Astrocyte (in vitro differentiated cells and primary cell): Measurements from ENCODE around the gene JMJD7. TPM values are rescaled to one million over a fixed set of nuclear protein-coding genes. Genes with fewer than 3 reads are reported as not detected.

Experiments
- DNase-seq: peaks from one replicate; pipeline ENCODE4 v3.0.0-alpha.2; 2010; ENCODE audit warnings: low read depth
- FAIRE-seq: peaks from 2 replicates; lab custom pipeline; 2011; peaks lifted over from hg19 to GRCh38; lab: Jason Lieb, UNC
- H2AFZ ChIP-seq: 2 replicates; pipeline ENCODE4 v1.6.0; 2012; ENCODE audit warnings: low read depth, low read length, inconsistent platforms
- H3K27ac ChIP-seq: 2 replicates; pipeline ENCODE4 v1.5.1; 2011; ENCODE audit warnings: low read depth, low read length, inconsistent platforms
- H3K27me3 ChIP-seq: 2 replicates; pipeline ENCODE4 v1.6.0; 2011; ENCODE audit warnings: low read length, inconsistent platforms; ENCODE audit not compliant: insufficient read depth
- H3K36me3 ChIP-seq: 2 replicates; pipeline ENCODE4 v1.5.1; 2011; ENCODE audit warnings: low read length, inconsistent platforms; ENCODE audit not compliant: insufficient read depth
- H3K4me1 ChIP-seq: 2 replicates; pipeline ENCODE4 v1.5.1; 2011; ENCODE audit warnings: low read length, inconsistent platforms; ENCODE audit not compliant: insufficient read depth
- H3K4me2 ChIP-seq: 2 replicates; pipeline ENCODE4 v1.6.0; 2012; ENCODE audit warnings: low read length, inconsistent platforms
- H3K4me3 ChIP-seq: 2 replicates; pipeline ENCODE4 v1.5.1; 2011; ENCODE audit warnings: low read depth, mild to moderate bottlenecking, low read length, inconsistent platforms; ENCODE audit not compliant: insufficient read depth
- H3K79me2 ChIP-seq: 2 replicates; pipeline ENCODE4 v1.6.0; 2012; ENCODE audit warnings: mild to moderate bottlenecking, low read length, inconsistent platforms; ENCODE audit not compliant: insufficient read depth
- H3K9ac ChIP-seq: 2 replicates; pipeline ENCODE4 v1.6.0; 2012; ENCODE audit warnings: mild to moderate bottlenecking, low read length, inconsistent platforms
- H3K9me3 ChIP-seq: 2 replicates; pipeline ENCODE4 v1.5.1; 2012; ENCODE audit warnings: low read depth, mild to moderate bottlenecking, low read length, inconsistent platforms; ENCODE audit not compliant: insufficient read depth
- H4K20me1 ChIP-seq: 2 replicates; pipeline ENCODE4 v1.6.0; 2012; ENCODE audit warnings: low read length, inconsistent platforms; ENCODE audit not compliant: insufficient read depth
- H3K27ac Mint-ChIP-seq: one replicate; pipeline ENCODE4 v1.8.0; 2021; ENCODE audit warnings: mild to moderate bottlenecking, mixed read lengths; ENCODE audit not compliant: unreplicated experiment
- H3K27me3 Mint-ChIP-seq: one replicate; pipeline ENCODE4 v1.8.0; 2021; ENCODE audit warnings: low read depth, mixed read lengths; ENCODE audit not compliant: unreplicated experiment
- H3K36me3 Mint-ChIP-seq: one replicate; pipeline ENCODE4 v1.8.0; 2021; ENCODE audit warnings: low read depth, mixed read lengths; ENCODE audit not compliant: unreplicated experiment
- H3K4me1 Mint-ChIP-seq: one replicate; pipeline ENCODE4 v1.8.0; 2021; ENCODE audit warnings: low read depth, mixed read lengths; ENCODE audit not compliant: unreplicated experiment
- H3K4me3 Mint-ChIP-seq: one replicate; pipeline ENCODE4 v1.8.0; 2021; ENCODE audit warnings: mild to moderate bottlenecking, moderate library complexity, mixed read lengths; ENCODE audit not compliant: unreplicated experiment
- H3K9me3 Mint-ChIP-seq: one replicate; pipeline ENCODE4 v1.8.0; 2021; ENCODE audit warnings: mild to moderate bottlenecking, mixed read lengths; ENCODE audit not compliant: unreplicated experiment
- EZH2 ChIP-seq: IDR thresholded peaks from 2 replicates; pipeline ENCODE4 v1.6.1; 2012; ENCODE audit warnings: mild to moderate bottlenecking, low read length, inconsistent platforms; ENCODE audit not compliant: insufficient read depth
- total RNA-seq: library from RNA; stranded (reverse); gene quantifications from 2 replicates; pipeline ENCODE4 v1.2.1, GENCODE V29; 2021
- TF ChIP-seq, protein P1 (sequence below): IDR thresholded peaks from 2 replicates; pipeline ENCODE4 v1.5.1; 2011; ENCODE audit warnings: low read depth, mild to moderate bottlenecking, inconsistent platforms, low read length, moderate library complexity; ENCODE audit not compliant: insufficient read depth

The JMJD7 gene
- total RNA-seq, 1 donor from 2014 or later: 7.6 TPM

DNA sequence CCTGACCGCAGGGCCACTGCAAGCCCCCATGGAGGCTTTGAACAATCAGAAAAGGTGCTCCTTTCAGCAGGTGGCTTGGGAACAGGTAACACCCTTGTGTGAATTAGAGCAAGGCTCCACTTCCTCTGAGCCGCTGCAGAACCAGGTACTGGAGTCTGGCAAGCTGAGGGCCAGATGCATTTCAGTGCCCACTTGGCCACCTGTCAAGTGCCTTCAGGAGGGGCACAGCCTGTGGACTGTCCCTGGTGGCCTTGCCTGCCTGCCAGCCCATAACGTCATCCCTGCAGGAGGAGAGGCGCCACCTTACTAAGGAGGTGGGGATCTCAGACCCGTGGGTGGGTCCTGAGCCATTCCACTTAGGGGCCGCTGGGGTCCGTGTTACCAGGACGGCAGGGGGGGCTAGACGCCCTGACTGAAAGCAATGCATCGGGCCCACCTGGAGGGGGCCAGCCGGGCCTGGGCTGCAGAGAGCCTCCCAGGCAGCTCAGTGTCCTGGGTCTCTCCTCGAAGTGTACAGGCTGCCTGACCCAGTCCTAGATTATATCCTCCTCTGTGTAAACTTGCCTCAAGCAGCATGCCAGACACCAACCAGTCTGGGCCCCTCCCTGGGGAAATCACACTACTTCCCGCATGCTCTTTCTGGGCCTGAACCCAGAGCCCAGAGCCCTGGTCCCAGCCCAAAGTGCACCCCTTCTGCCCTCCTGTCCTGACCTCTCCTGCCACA is 49.9 kb downstream of the JMJD7 start:
- no peak for FAIRE-seq

DNA sequence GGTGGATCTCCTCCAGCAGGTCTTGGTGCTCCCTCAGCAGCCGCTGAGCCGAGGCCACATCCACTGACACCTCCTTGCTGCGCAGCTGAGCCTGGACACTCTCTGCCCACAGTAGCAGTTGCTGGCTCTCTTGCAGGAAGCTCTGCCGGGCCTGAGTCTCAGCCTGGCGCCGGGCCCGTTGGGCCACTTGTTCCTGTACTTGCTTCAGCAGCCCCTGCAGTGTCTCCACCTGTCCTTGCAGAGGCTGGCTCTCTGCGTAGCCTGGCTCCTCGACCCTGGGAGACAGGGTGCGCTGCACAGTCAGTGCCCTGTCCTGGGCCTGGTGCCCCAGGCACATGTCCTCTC is 50.4 kb downstream of the JMJD7 start:
- H3K36me3 Mint-ChIP-seq: peaks cover 26% of the 10 kb centered on the region
- no peak overlapping the region for H3K27ac ChIP-seq
- peaks cover 4% of the 10 kb centered on the region for H3K9me3 Mint-ChIP-seq
- no peak for DNase-seq
- no peak overlapping the region for H3K4me3 Mint-ChIP-seq
- peaks cover 5% of the 10 kb centered on the region for H3K4me1 ChIP-seq
- H3K4me1 Mint-ChIP-seq: peaks cover 3% of the 10 kb centered on the region
- TF ChIP-seq, protein P1, sequence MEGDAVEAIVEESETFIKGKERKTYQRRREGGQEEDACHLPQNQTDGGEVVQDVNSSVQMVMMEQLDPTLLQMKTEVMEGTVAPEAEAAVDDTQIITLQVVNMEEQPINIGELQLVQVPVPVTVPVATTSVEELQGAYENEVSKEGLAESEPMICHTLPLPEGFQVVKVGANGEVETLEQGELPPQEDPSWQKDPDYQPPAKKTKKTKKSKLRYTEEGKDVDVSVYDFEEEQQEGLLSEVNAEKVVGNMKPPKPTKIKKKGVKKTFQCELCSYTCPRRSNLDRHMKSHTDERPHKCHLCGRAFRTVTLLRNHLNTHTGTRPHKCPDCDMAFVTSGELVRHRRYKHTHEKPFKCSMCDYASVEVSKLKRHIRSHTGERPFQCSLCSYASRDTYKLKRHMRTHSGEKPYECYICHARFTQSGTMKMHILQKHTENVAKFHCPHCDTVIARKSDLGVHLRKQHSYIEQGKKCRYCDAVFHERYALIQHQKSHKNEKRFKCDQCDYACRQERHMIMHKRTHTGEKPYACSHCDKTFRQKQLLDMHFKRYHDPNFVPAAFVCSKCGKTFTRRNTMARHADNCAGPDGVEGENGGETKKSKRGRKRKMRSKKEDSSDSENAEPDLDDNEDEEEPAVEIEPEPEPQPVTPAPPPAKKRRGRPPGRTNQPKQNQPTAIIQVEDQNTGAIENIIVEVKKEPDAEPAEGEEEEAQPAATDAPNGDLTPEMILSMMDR: no peak
- no peak for TF ChIP-seq EZH2
- H2AFZ ChIP-seq: no peak overlapping the region
- peaks cover 64% of the 10 kb centered on the region for H3K27me3 Mint-ChIP-seq
- H3K79me2 ChIP-seq: no peaks in the 10 kb centered on the region
- peaks cover 15% of the 10 kb centered on the region for H4K20me1 ChIP-seq
- peaks cover 14% of the 10 kb centered on the region for H3K27me3 ChIP-seq
- H3K27ac Mint-ChIP-seq: no peak overlapping the region
- no peaks in the 10 kb centered on the region for H3K9me3 ChIP-seq
- H3K9ac ChIP-seq: no peak overlapping the region
- no peak overlapping the region for H3K4me3 ChIP-seq
- no peaks in the 10 kb centered on the region for H3K36me3 ChIP-seq
- FAIRE-seq: no peak
- H3K4me2 ChIP-seq: no peak overlapping the region

More for the DNA sequence above, 49.9 kb downstream of the JMJD7 start:
- Histone ChIP-seq H2AFZ (no peak overlapping the region), H3K27ac (no peak overlapping the region), H3K36me3 (no peaks in the 10 kb centered on the region), H3K79me2 (no peaks in the 10 kb centered on the region), H3K4me1 (peaks cover 5% of the 10 kb centered on the region), H3K4me2 (no peak overlapping the region), H3K4me3 (no peak overlapping the region), H3K9ac (no peak overlapping the region), H3K9me3 (no peaks in the 10 kb centered on the region), H4K20me1 (peaks cover 10% of the 10 kb centered on the region), H3K27me3 (peaks cover 14% of the 10 kb centered on the region)
- peaks cover 67% of the 10 kb centered on the region for H3K27me3 Mint-ChIP-seq
- no peak overlapping the region for H3K4me3 Mint-ChIP-seq
- peaks cover 27% of the 10 kb centered on the region for H3K36me3 Mint-ChIP-seq
- H3K9me3 Mint-ChIP-seq: peaks cover 4% of the 10 kb centered on the region
- TF ChIP-seq EZH2: no peak
- TF ChIP-seq, protein P1: no peak
- no peak overlapping the region for H3K27ac Mint-ChIP-seq
- DNase-seq: no peak
- peaks cover 3% of the 10 kb centered on the region for H3K4me1 Mint-ChIP-seq

DNA sequence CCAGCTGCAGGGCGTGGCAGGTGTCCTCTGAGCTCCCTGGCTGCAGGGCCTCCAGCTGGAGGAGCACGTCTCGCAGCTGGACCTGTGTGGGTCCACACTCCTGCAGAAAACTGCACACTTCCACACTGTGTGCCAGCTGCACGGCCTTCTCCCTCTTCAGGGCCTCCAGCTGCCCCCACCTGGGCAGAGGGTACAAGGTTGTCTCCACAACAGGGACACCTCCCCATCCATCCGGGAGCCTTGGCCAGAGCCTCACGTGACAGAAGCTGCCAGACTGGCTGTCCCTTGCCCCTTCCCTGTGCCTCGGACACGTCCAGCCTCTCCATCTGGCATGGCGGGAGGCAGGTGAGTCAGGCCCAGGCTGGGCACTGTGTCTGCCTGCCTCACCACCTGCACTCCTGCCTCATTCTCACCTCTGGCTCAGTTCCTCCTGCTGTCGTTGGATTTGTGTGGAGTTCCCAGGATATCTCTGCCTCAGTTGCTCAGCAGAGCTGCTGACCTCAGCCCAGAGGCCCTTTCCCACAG is 51.5 kb downstream of the JMJD7 start:
- FAIRE-seq: no peak
- H3K27ac Mint-ChIP-seq: no peak overlapping the region
- peaks cover 3% of the 10 kb centered on the region for H3K4me1 Mint-ChIP-seq
- peaks cover 62% of the 10 kb centered on the region for H3K27me3 Mint-ChIP-seq
- H3K4me3 Mint-ChIP-seq: no peak overlapping the region
- no peak overlapping the region for H2AFZ ChIP-seq
- H3K4me1 ChIP-seq: peaks cover 5% of the 10 kb centered on the region
- no peak overlapping the region for H3K4me3 ChIP-seq
- no peaks in the 10 kb centered on the region for H3K9me3 ChIP-seq
- H3K9me3 Mint-ChIP-seq: peaks cover 2% of the 10 kb centered on the region
- H3K36me3 Mint-ChIP-seq: peaks cover 27% of the 10 kb centered on the region
- no peak overlapping the region for H3K9ac ChIP-seq
- no peak overlapping the region for H3K27ac ChIP-seq
- H3K36me3 ChIP-seq: no peaks in the 10 kb centered on the region
- peaks cover 16% of the 10 kb centered on the region for H4K20me1 ChIP-seq
- no peaks in the 10 kb centered on the region for H3K79me2 ChIP-seq
- TF ChIP-seq, protein P1: no peak
- TF ChIP-seq EZH2: no peak
- peaks cover 14% of the 10 kb centered on the region for H3K27me3 ChIP-seq
- H3K4me2 ChIP-seq: no peak overlapping the region
- no peak for DNase-seq
